HepG2 (cell line): ENCODE data around the gene OTUD1. TPM values are rescaled to one million over a fixed set of nuclear protein-coding genes. Genes with fewer than 3 reads are reported as not detected.

Experiments
- ATAC-seq: fragments of 200-7000 bp; cut with Tn5 transposase; 3 replicates; pipeline ENCODE4 v1.9.1; 2020; ENCODE audit warnings: mild to moderate bottlenecking, moderate library complexity
- BruUV-seq: library from RNA; stranded (reverse); fragments of 400-500 nt; replicated peaks from 2 replicates; lab custom pipeline; 2021; lab: Mats Ljungman, UMichigan
- CTCF ChIA-PET: fragments of 300-600 bp; formaldehyde crosslinking; extraction: SDS; loops from one replicate; lab custom pipeline; 2021; ENCODE audit warnings: low total read pairs, inconsistent platforms, low intra/inter-chr PET ratio; lab: Yijun Ruan, JAX
- POLR2A ChIA-PET: fragments of 350-600 bp; sonication (Branson Sonifier 250); formaldehyde crosslinking; loops from one replicate; lab custom pipeline; 2020; ENCODE audit warnings: antibody characterized with exemption, inconsistent platforms; lab: Yijun Ruan, JAX
- DNase-seq: peaks from one replicate; pipeline ENCODE4 v3.0.0-alpha.2; 2015; ENCODE audit warnings: low spot score
- FAIRE-seq: peaks from 3 replicates; lab custom pipeline; 2011; peaks lifted over from hg19 to GRCh38; lab: Jason Lieb, UNC
- H2AFZ ChIP-seq: one replicate; pipeline ENCODE4 v1.6.1; 2011; ENCODE audit warnings: low read length, inconsistent platforms
- H3K27ac ChIP-seq: fragments of 300-600 bp; 3 replicates; pipeline ENCODE4 v1.8.0; 2011; ENCODE audit warnings: mixed run types, mild to moderate bottlenecking, mixed read lengths, low read length, inconsistent platforms; ENCODE audit not compliant: insufficient read depth; ENCODE audit errors: extremely low read length
- H3K27me3 ChIP-seq, 2 experiments: fragments of 200-600 bp in 1 of 2; 2 replicates in 1 of 2; 3 replicates in 1 of 2; pipeline versions ENCODE4 v1.6.0 to v1.8.0; 2011; ENCODE audit warnings: low read length in 2 of 2, mild to moderate bottlenecking in 2 of 2, moderate library complexity in 2 of 2, inconsistent platforms in 1 of 2; ENCODE audit not compliant: insufficient read depth in 2 of 2, control insufficient read depth in 1 of 2
- H3K36me3 ChIP-seq, 2 experiments: fragments of 200-600 bp in 1 of 2; replicated peaks in 1 of 2; 2 replicates in 1 of 2; 3 replicates in 1 of 2; pipeline versions ENCODE4 v1.5.1 to v1.8.0; 2011; ENCODE audit warnings: low read length in 2 of 2, inconsistent platforms in 1 of 2; ENCODE audit not compliant: insufficient read depth in 2 of 2, control insufficient read depth in 1 of 2
- H3K4me1 ChIP-seq: 2 replicates; pipeline ENCODE4 v1.5.1; 2012; ENCODE audit warnings: low read length, inconsistent platforms; ENCODE audit not compliant: insufficient read depth
- H3K4me2 ChIP-seq: 2 replicates; pipeline ENCODE4 v1.6.0; 2011; ENCODE audit warnings: low read depth, low read length, inconsistent platforms
- H3K4me3 ChIP-seq, 3 experiments: fragments of 200-600 bp in 1 of 3; sonication (generic), shearing (Covaris generic) in 1 of 3; replicated peaks in 1 of 3; 2 replicates each; pipeline ENCODE4 v1.5.1; 2011 to 2016; ENCODE audit warnings: low read length in 3 of 3, inconsistent platforms in 2 of 3, low read depth in 2 of 3, mild to moderate bottlenecking in 2 of 3, control low read depth in 1 of 3, mixed read lengths in 1 of 3; ENCODE audit not compliant: insufficient read depth in 1 of 3
- H3K79me2 ChIP-seq: one replicate; pipeline ENCODE4 v1.6.1; 2011; ENCODE audit warnings: low read length, inconsistent platforms; ENCODE audit not compliant: insufficient read depth
- H3K9ac ChIP-seq: 2 replicates; pipeline ENCODE4 v1.6.0; 2011; ENCODE audit warnings: mild to moderate bottlenecking, low read depth, low read length, inconsistent platforms; ENCODE audit not compliant: insufficient read depth
- H3K9me3 ChIP-seq: 2 replicates; pipeline ENCODE4 v1.5.1; 2012; ENCODE audit warnings: mild to moderate bottlenecking, low read length
- H4K20me1 ChIP-seq: 2 replicates; pipeline ENCODE4 v1.6.0; 2011; ENCODE audit warnings: inconsistent platforms, mild to moderate bottlenecking, low read length, moderate library complexity; ENCODE audit not compliant: insufficient read depth
- ADNP ChIP-seq: sonication (generic); formaldehyde crosslinking; IDR thresholded peaks from 2 replicates; pipeline ENCODE4 v1.4.0; 2020; ENCODE audit warnings: missing genetic modification reagents
- AHDC1 ChIP-seq: sonication (generic); formaldehyde crosslinking; IDR thresholded peaks from 2 replicates; pipeline ENCODE4 v1.5.1; 2020; ENCODE audit warnings: mild to moderate bottlenecking, missing genetic modification reagents, borderline replicate concordance
- ARID5B ChIP-seq: IDR thresholded peaks from 2 replicates; pipeline ENCODE4 v1.4.0; 2020; ENCODE audit warnings: mild to moderate bottlenecking, missing genetic modification reagents
- CTCF ChIP-seq: sonication (generic); formaldehyde crosslinking; IDR thresholded peaks from 2 replicates; pipeline ENCODE4 v1.5.0; 2020; ENCODE audit warnings: mild to moderate bottlenecking, missing genetic modification reagents, moderate library complexity
- DRAP1 ChIP-seq: IDR thresholded peaks from 2 replicates; pipeline ENCODE4 v1.6.1; 2016; ENCODE audit warnings: missing genetic modification reagents, missing compliant biosample characterization
- RFX3 ChIP-seq: IDR thresholded peaks from 2 replicates; pipeline ENCODE4 v1.6.1; 2016; ENCODE audit warnings: missing biosample characterization, missing genetic modification reagents
- SPEN ChIP-seq: sonication (generic); formaldehyde crosslinking; IDR thresholded peaks from 2 replicates; pipeline ENCODE4 v1.5.1; 2020; ENCODE audit warnings: low read depth, mild to moderate bottlenecking, missing genetic modification reagents
- TP53 ChIP-seq: sonication (generic); formaldehyde crosslinking; conservative IDR thresholded peaks from 2 replicates; pipeline ENCODE4 v1.4.0; 2020; ENCODE audit warnings: missing genetic modification reagents
- ZNF260 ChIP-seq: sonication (generic); formaldehyde crosslinking; IDR thresholded peaks from 2 replicates; pipeline ENCODE4 v1.4.0; 2020; ENCODE audit warnings: missing genetic modification reagents, low read depth, mild to moderate bottlenecking, borderline replicate concordance
- WGBS: methylation state at CpG from one replicate; pipeline ENCODE4 v1.1.6; 2017; ENCODE audit warnings: low lambda C conversion rate; 5-methylcytosine and 5-hydroxymethylcytosine counted together
- in situ Hi-C: cut with HindIII; loops from 2 replicates; pipeline ENCODE4 v1.10.0; 2017; ENCODE audit warnings: low pct_unique_long_range_greater_than_20kb; ENCODE audit not compliant: extremely low pct_ligation_motif_present
- intact Hi-C: fragments of 100-400 bp; cut with micrococcal nuclease; formaldehyde crosslinking; loops from one replicate; pipeline ENCODE4 v1.10.0; 2022; ENCODE audit not compliant: unreplicated experiment
- polyA plus RNA-seq, 8 experiments: library from polyadenylated mRNA; depleted of rRNA in 3 of 8; stranded (reverse) in 7 of 8; unstranded in 1 of 8; fragments of >200 nt; fragmentation: Illumina TruSeq in 4 of 8; extraction: Trizol in 4 of 8; gene quantifications; 2 replicates each; pipeline versions ENCODE4 v1.2.1 to v1.2.3, GENCODE V29; 2011 to 2016; ENCODE audit warnings: low read depth in 4 of 8, missing spikeins in 1 of 8, mixed read lengths in 1 of 8; ENCODE audit not compliant: insufficient read depth in 1 of 8
- total RNA-seq, 5 experiments: library from RNA; depleted of rRNA; stranded (reverse); fragments of >200 nt; fragmentation: Illumina TruSeq; extraction: Trizol; gene quantifications; 2 replicates each; pipeline ENCODE4 v1.2.3, GENCODE V29; 2016; ENCODE audit warnings: low read depth in 1 of 5

Gene OTUD1
- total and polyA plus RNA-seq, 2 of the 13 experiments (the other 11 are each of a cell fraction or from before 2014, with no cell fraction given), result 1.2 to 1.4 TPM

GRCh38 chr10:23418051-23418681, 20.7 kb upstream of the OTUD1 start:
- POLR2A ChIA-PET, result no interaction called here
- no peak overlapping the region for H3K27ac ChIP-seq
- in situ Hi-C loops, result no loop called here
- peaks cover 0 to under 1% of the 10 kb centered on the region in 2 experiments; a peak in 1 of 5 replicates for H3K27me3 ChIP-seq
- H3K9ac ChIP-seq, result no peak overlapping the region
- 17% methylated on average over 3 of the region's 3 CpGs for WGBS
- BruUV-seq, result no TSS peak
- no peaks in the 10 kb centered on the region for H3K36me3 ChIP-seq
- ATAC-seq (no peak), DNase-seq (no peak), FAIRE-seq (no peak)
- no peaks in the 10 kb centered on the region for H4K20me1 ChIP-seq
- CTCF ChIA-PET, result no interaction called here
- intact Hi-C loops, result no loop called here
- no peak overlapping the region for H2AFZ ChIP-seq
- no peaks in the 10 kb centered on the region for H3K4me1 ChIP-seq
- no peaks in the 10 kb centered on the region for H3K79me2 ChIP-seq
- no peak overlapping the region for H3K4me3 ChIP-seq
- no peaks in the 10 kb centered on the region for H3K9me3 ChIP-seq
- H3K4me2 ChIP-seq, result no peak overlapping the region
- TF ChIP-seq RFX3 (CRISPR knock-in tag) (no peak), ARID5B (CRISPR knock-in tag) (no peak), DRAP1 (CRISPR knock-in tag) (no peak), TP53 (CRISPR knock-in tag) (no peak), SPEN (no peak), AHDC1 (CRISPR knock-in tag) (no peak), ADNP (no peak), ZNF260 (CRISPR knock-in tag) (no peak), CTCF (CRISPR knock-in tag) (no peak)
